Stomach (tissue), 9 donors: ENCODE results near the gene MPG. TPM values are rescaled to one million over a fixed set of nuclear protein-coding genes. Genes with fewer than 3 reads are reported as not detected.
A peak's percentile ranks its signal among the peaks of the same experiment; 100 is the strongest.

Experiments used
- DNase-seq, 2 donors: peaks; one replicate each; pipeline versions ENCODE4 v3.0.0 to v3.0.0-alpha.2; 2013 to 2019
- H3K27ac ChIP-seq, 5 donors: fragments of 200-600 bp in 4 of 5; sonication (generic) in 4 of 5; one replicate each; pipeline ENCODE4 v1.5.1; 2013 to 2019; ENCODE audit warnings: mild to moderate bottlenecking in 1 of 5, moderate library complexity in 1 of 5
- H3K27me3 ChIP-seq, 3 donors: fragments of 200-600 bp; sonication (generic); one replicate each; pipeline ENCODE4 v1.5.1; 2017 to 2019; ENCODE audit warnings: mixed run types in 1 of 3
- H3K36me3 ChIP-seq, 4 donors: fragments of 200-600 bp; sonication (generic); 1 replicate in 3 of 4; 2 replicates in 1 of 4; pipeline ENCODE4 v1.5.1; 2016 to 2019
- H3K4me1 ChIP-seq, 4 donors: fragments of 200-600 bp; sonication (generic); one replicate each; pipeline ENCODE4 v1.5.1; 2016 to 2019
- H3K4me3 ChIP-seq, 4 donors: fragments of 200-600 bp; sonication (generic) in 3 of 4; one replicate each; pipeline ENCODE4 v1.5.1; 2016 to 2019; ENCODE audit warnings: mild to moderate bottlenecking in 1 of 4
- H3K9me3 ChIP-seq, 4 donors: fragments of 200-600 bp; sonication (generic); one replicate each; pipeline ENCODE4 v1.5.1; 2016 to 2019
- CTCF ChIP-seq, 7 experiments: fragments of 450-650 bp in 4 of 7; fragments of 200-600 bp in 3 of 7; sonication (generic) in 3 of 7; IDR thresholded peaks; one replicate each; pipeline ENCODE4 v1.5.1; 2016 to 2019; ENCODE audit warnings: antibody characterized with exemption in 7 of 7, control low read depth in 2 of 7, mild to moderate bottlenecking in 1 of 7
- EP300 ChIP-seq: sonication (generic); formaldehyde crosslinking; IDR thresholded peaks from one replicate; pipeline ENCODE4 v1.6.1; 2017; ENCODE audit warnings: antibody characterized with exemption
- POLR2A ChIP-seq, 4 donors: fragments of 450-650 bp; IDR thresholded peaks; one replicate each; pipeline ENCODE4 v1.6.1; 2016; ENCODE audit warnings: antibody characterized with exemption in 4 of 4, control low read depth in 2 of 4, mild to moderate bottlenecking in 1 of 4, moderate library complexity in 1 of 4
- POLR2AphosphoS5 ChIP-seq, 3 donors: sonication (generic); formaldehyde crosslinking; IDR thresholded peaks; one replicate each; pipeline ENCODE4 v1.6.1; 2016; ENCODE audit warnings: antibody characterized with exemption in 3 of 3
- WGBS, 5 donors: extraction: QIAGEN DNeasy Blood & Tissue Kit in 3 of 5; methylation state at CpG; one replicate each; pipeline versions ENCODE4 v1.1.5 to v1.1.7; 2013 to 2018; 5-methylcytosine and 5-hydroxymethylcytosine counted together
- intact Hi-C: fragments of 100-400 bp; cut with DNase I; formaldehyde crosslinking; loops from one replicate; pipeline ENCODE4 v1.15.1; 2023; ENCODE audit warnings: low total_unique reads
- polyA plus RNA-seq, 3 donors: library from polyadenylated mRNA; stranded (reverse); fragments of 200-250 nt; gene quantifications; one replicate each; pipeline ENCODE4 v1.2.3, GENCODE V29; 2013
- total RNA-seq, 5 donors: library from RNA; depleted of rRNA; stranded (reverse); fragments of >200 nt; gene quantifications; one replicate each; pipeline versions ENCODE4 v1.1.0 to v1.2.3, GENCODE V29; 2014 to 2016
- donor health status: healthy with polysubstance abuse.
- donor health status: Bipolar disorder and iron deficiency.
- donor health status: healthy.

The MPG gene
- total and polyA plus RNA-seq, 8 donors: 33.3 to 112 (median 89.3) TPM

- TF ChIP-seq CTCF (IDR thresholded peaks at IDR 0.05): no peak
- no peak for TF ChIP-seq POLR2AphosphoS5 (IDR thresholded peaks at IDR 0.05)
- no peak for TF ChIP-seq POLR2A (IDR thresholded peaks at IDR 0.05)
- TF ChIP-seq EP300: no peak
- WGBS, 5 donors: 84 to 97% (median 95%) methylated on average over 6 to 21 of the region's 21 CpGs
- H3K27ac ChIP-seq: no peak overlapping the region
- H3K4me3 ChIP-seq: no peak overlapping the region
- H3K4me1 ChIP-seq: peaks cover 0 to 7% (median 0%) of the 10 kb centered on the region in 4 donors
- peaks cover 25 to 91% (median 78%) of the 10 kb centered on the region in 4 donors for H3K36me3 ChIP-seq
- DNase-seq: no peak
- H3K27me3 ChIP-seq: no peaks in the 10 kb centered on the region
- intact Hi-C loops: no loop called here
- H3K9me3 ChIP-seq: no peaks in the 10 kb centered on the region
These were observed 34.3 kb downstream of the MPG start for GRCh38 chr16:112153-112840.

- Histone ChIP-seq H3K4me3 (no peak overlapping the region), H3K9me3 (no peaks in the 10 kb centered on the region), H3K4me1 (peaks cover 0 to 12% (median 0%) of the 10 kb centered on the region in 4 donors), H3K36me3 (peaks cover 18 to 85% (median 67%) of the 10 kb centered on the region in 4 donors), H3K27me3 (no peaks in the 10 kb centered on the region), H3K27ac (no peak overlapping the region)
- no peak for DNase-seq
- TF ChIP-seq EP300 (no peak), CTCF (IDR thresholded peaks at IDR 0.05) (no peak), POLR2A (IDR thresholded peaks at IDR 0.05) (no peak), POLR2AphosphoS5 (IDR thresholded peaks at IDR 0.05) (no peak)
- WGBS, 5 donors: 89 to 94% (median 93%) methylated on average over 2 of the region's 2 CpGs
- intact Hi-C loops: no loop called here
These were observed 36.3 kb downstream of the MPG start for GRCh38 chr16:114327-114726.

- Histone ChIP-seq H3K4me1 (peaks cover 0 to 12% (median 0%) of the 10 kb centered on the region in 4 donors), H3K27me3 (no peaks in the 10 kb centered on the region), H3K27ac (no peak overlapping the region), H3K4me3 (no peak overlapping the region), H3K9me3 (no peaks in the 10 kb centered on the region), H3K36me3 (peaks cover 14 to 76% (median 55%) of the 10 kb centered on the region in 4 donors)
- intact Hi-C loops: loop anchor here (5.0 kb wide), 1 partner anchor 66 kb away; the partner anchor contains the start of gene HBQ1
- DNase-seq: no peak
- TF ChIP-seq CTCF (IDR thresholded peaks at IDR 0.05) (no peak), EP300 (no peak), POLR2AphosphoS5 (IDR thresholded peaks at IDR 0.05) (no peak), POLR2A (IDR thresholded peaks at IDR 0.05) (no peak)
- WGBS, 5 donors: 73 to 78% (median 77%) methylated on average over 7 of the region's 7 CpGs
These were observed 38.0 kb downstream of the MPG start for GRCh38 chr16:116015-116414.

GRCh38 chr16:117379-118365 lies 39.6 kb downstream of the MPG start:
- Histone ChIP-seq H3K36me3 (peaks cover 0 to 66% (median 40%) of the 10 kb centered on the region in 4 donors), H3K27ac (no peak overlapping the region), H3K27me3 (no peaks in the 10 kb centered on the region), H3K4me3 (no peak overlapping the region), H3K9me3 (no peaks in the 10 kb centered on the region), H3K4me1 (peaks cover 0 to 12% (median 0%) of the 10 kb centered on the region in 4 donors)
- peak; percentile 73 to 88 for DNase-seq
- intact Hi-C loops: loop anchor here (5.0 kb wide), 1 partner anchor 65 kb away; the partner anchor contains the start of gene HBQ1
- 56 to 68% (median 59%) methylated on average over 7 to 19 of the region's 19 CpGs for WGBS, 5 donors
- TF ChIP-seq POLR2A (IDR thresholded peaks at IDR 0.05) (no peak), EP300 (no peak), CTCF (IDR thresholded peaks at IDR 0.05) (peak in 5 of 7 experiments; percentile 40 to 68 (median 66)), POLR2AphosphoS5 (IDR thresholded peaks at IDR 0.05) (peak in 1 of 3 donors; percentile 3)
